Right atrium auricular region (tissue), 2 donors: ENCODE results near the gene BICRA. TPM values are rescaled to one million over a fixed set of nuclear protein-coding genes. Genes with fewer than 3 reads are reported as not detected.

Experiments used
- DNase-seq: peaks from one replicate; pipeline ENCODE4 v3.0.0-alpha.2; 2019; ENCODE audit warnings: low spot score
- H3K27ac ChIP-seq, 2 donors: fragments of 200-600 bp; sonication (generic); 1 replicate in 1 of 2; 2 replicates in 1 of 2; pipeline ENCODE4 v1.5.1; 2016 to 2019
- H3K27me3 ChIP-seq, 2 donors: fragments of 200-600 bp; sonication (generic); one replicate each; pipeline versions ENCODE4 v1.5.1 to v1.6.0; 2017 to 2019
- H3K36me3 ChIP-seq: fragments of 200-600 bp; sonication (generic); one replicate; pipeline ENCODE4 v1.5.1; 2016
- H3K4me1 ChIP-seq, 2 donors: fragments of 200-600 bp; sonication (generic); one replicate each; pipeline versions ENCODE4 v1.5.1 to v1.6.0; 2017 to 2019
- H3K4me3 ChIP-seq, 2 donors: fragments of 200-600 bp; sonication (generic); 1 replicate in 1 of 2; 2 replicates in 1 of 2; pipeline ENCODE4 v1.5.1; 2017 to 2019; ENCODE audit warnings: mild to moderate bottlenecking in 1 of 2, moderate library complexity in 1 of 2
- H3K9me3 ChIP-seq, 2 donors: fragments of 200-600 bp; sonication (generic); one replicate each; pipeline ENCODE4 v1.5.1; 2019
- total RNA-seq, 2 donors: library from RNA; depleted of rRNA; stranded (reverse); fragments of >200 nt; gene quantifications; one replicate each; pipeline ENCODE4 v1.1.0, GENCODE V29; 2016
- TF ChIP-seq, protein P1 (sequence below), 2 donors: fragments of 200-600 bp; sonication (generic); IDR thresholded peaks; one replicate each; pipeline ENCODE4 v1.5.1; 2019; ENCODE audit warnings: antibody characterized with exemption in 2 of 2

The BICRA gene
- total RNA-seq, 2 donors from 2014 or later: 7.0 to 12.6 TPM

DNA sequence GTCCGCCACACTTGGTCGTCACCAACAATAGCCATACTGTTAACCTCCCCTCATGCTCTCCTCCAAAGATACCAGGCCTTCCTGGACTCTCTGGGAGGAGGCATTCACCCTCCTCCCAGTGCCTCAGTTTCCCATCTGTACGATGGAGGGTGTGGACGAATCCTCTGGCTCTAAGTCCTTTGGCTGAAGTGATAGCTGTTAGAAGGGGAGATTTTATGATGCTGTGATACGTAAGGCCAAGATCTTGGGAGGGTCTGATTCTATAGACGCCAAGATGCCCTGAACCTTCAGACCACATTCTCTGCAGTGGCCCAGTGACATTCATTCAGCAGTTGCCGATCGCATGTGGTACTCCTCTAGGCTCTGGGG lies 121.6 kb downstream of the BICRA start:
- peaks cover 37% of the 10 kb centered on the region for H3K36me3 ChIP-seq
- peaks cover 0 to 36% of the 10 kb centered on the region in 2 donors for H3K4me1 ChIP-seq
- no peak overlapping the region for H3K4me3 ChIP-seq

DNA sequence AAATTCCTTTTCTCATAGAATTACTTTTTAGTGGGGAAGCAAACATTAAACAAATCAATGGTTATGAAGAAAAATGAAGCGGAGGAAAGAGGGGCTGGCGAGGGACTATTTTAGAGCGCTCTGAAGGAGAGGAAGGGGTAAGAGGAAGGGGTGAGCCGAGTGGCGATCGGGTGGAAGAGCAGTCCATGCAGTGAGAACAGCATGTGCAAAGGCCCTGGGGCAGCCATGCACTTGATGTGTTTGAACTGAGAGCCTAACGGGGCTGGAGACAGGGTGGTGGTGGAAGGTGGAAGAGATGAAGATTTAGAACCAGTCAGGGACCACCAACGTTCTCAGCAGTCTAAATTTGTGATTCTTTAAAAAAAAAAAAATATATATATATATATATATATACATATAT lies 122.0 kb downstream of the BICRA start:
- TF ChIP-seq, protein P1, sequence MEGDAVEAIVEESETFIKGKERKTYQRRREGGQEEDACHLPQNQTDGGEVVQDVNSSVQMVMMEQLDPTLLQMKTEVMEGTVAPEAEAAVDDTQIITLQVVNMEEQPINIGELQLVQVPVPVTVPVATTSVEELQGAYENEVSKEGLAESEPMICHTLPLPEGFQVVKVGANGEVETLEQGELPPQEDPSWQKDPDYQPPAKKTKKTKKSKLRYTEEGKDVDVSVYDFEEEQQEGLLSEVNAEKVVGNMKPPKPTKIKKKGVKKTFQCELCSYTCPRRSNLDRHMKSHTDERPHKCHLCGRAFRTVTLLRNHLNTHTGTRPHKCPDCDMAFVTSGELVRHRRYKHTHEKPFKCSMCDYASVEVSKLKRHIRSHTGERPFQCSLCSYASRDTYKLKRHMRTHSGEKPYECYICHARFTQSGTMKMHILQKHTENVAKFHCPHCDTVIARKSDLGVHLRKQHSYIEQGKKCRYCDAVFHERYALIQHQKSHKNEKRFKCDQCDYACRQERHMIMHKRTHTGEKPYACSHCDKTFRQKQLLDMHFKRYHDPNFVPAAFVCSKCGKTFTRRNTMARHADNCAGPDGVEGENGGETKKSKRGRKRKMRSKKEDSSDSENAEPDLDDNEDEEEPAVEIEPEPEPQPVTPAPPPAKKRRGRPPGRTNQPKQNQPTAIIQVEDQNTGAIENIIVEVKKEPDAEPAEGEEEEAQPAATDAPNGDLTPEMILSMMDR (IDR thresholded peaks at IDR 0.05): no peak
- Histone ChIP-seq H3K9me3 (no peaks in the 10 kb centered on the region), H3K4me1 (peaks cover 0 to 33% of the 10 kb centered on the region in 2 donors), H3K27me3 (no peaks in the 10 kb centered on the region), H3K36me3 (peaks cover 37% of the 10 kb centered on the region), H3K27ac (no peak overlapping the region), H3K4me3 (no peak overlapping the region)
- DNase-seq: no peak

More for the DNA sequence above, 121.6 kb downstream of the BICRA start:
- H3K27ac ChIP-seq: peak overlapping the region; percentile 74 to 80
- TF ChIP-seq, protein P1 (IDR thresholded peaks at IDR 0.05): no peak
- DNase-seq: no peak
- H3K27me3 ChIP-seq: no peaks in the 10 kb centered on the region
- H3K9me3 ChIP-seq: no peaks in the 10 kb centered on the region

DNA sequence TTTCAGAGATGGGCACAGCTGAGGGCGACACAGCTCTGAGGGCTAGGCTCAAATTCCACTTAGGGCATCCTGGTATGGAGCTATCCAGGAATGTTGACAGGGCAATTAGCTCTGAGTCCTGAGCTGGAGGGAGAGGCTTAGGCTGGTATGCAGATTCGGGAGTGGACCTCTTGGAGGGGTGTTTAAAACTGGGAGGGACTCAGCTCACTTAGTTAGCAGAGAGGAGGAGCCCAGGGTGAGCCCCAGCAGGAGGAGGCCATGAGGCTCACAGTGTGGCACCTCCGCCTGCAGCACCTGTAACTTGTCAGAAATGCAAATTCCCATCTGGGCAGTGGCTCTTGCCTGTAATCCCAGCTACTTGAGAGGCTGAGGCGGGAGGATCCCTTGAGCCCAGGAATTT lies 126.2 kb downstream of the BICRA start:
- no peak overlapping the region for H3K27ac ChIP-seq
- no peak overlapping the region for H3K4me3 ChIP-seq
- no peak for DNase-seq
- TF ChIP-seq, protein P1 (IDR thresholded peaks at IDR 0.05): no peak
- no peaks in the 10 kb centered on the region for H3K9me3 ChIP-seq
- no peaks in the 10 kb centered on the region for H3K27me3 ChIP-seq
- H3K36me3 ChIP-seq: peaks cover 42% of the 10 kb centered on the region
- peaks cover 0 to 4% of the 10 kb centered on the region in 2 donors for H3K4me1 ChIP-seq

DNA sequence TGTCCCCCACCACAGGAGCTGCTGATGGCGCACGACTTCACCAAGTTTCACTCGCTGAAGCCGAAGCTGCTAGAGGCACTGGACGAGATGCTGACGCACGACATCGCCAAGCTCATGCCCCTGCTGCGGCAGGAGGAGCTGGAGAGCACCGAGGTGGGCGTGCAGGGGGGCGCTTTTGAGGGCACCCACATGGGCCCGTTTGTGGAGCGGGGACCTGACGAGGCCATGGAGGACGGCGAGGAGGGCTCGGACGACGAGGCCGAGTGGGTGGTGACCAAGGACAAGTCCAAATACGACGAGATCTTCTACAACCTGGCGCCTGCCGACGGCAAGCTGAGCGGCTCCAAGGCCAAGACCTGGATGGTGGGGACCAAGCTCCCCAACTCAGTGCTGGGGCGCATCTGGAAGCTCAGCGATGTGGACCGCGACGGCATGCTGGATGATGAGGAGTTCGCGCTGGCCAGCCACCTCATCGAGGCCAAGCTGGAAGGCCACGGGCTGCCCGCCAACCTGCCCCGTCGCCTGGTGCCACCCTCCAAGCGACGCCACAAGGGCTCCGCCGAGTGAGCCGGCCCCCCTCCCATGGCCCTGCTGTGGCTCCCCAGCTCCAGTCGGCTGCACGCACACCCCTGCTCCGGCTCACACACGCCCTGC lies 132.1 kb downstream of the BICRA start:
- no peaks in the 10 kb centered on the region for H3K27me3 ChIP-seq
- H3K9me3 ChIP-seq: no peaks in the 10 kb centered on the region
- DNase-seq: no peak
- H3K27ac ChIP-seq: no peak overlapping the region
- TF ChIP-seq, protein P1 (IDR thresholded peaks at IDR 0.05): no peak
- peaks cover 39% of the 10 kb centered on the region for H3K36me3 ChIP-seq
- H3K4me1 ChIP-seq: peaks cover 0 to 35% of the 10 kb centered on the region in 2 donors
- no peak overlapping the region for H3K4me3 ChIP-seq

DNA sequence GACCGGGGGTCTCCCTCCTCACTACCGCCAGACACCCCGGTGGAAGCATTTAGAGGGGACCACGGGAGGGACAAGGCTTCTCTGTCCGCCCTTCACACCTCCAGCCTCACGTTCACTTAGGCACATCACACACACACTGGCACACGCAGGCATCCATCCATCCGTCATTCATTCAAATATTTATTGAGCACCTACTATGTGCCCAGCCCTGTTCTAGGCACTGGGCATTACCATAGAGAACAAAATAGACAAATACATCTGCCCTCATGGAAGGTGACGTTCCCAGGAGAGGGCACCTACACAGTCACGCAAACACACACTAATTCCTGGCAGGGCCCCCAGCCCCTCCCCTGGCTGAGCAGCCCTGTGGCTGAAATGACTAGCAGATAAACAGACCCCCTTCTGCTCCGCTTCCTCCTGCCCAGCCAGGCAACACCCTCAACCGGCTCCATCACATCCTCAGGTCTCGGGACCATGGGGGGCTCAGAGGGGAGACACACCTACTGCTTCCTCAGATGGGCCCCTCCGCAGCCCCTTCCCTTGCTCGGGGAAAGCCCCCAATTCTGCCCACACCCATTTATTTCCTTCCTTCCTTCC lies 132.7 kb downstream of the BICRA start:
- H3K4me1 ChIP-seq: peaks cover 0 to 41% of the 10 kb centered on the region in 2 donors
- no peak overlapping the region for H3K4me3 ChIP-seq
- TF ChIP-seq, protein P1 (IDR thresholded peaks at IDR 0.05): no peak
- no peak for DNase-seq
- H3K27ac ChIP-seq: peak overlapping the region; percentile 94 to 98
- peaks cover 34% of the 10 kb centered on the region for H3K36me3 ChIP-seq
- no peaks in the 10 kb centered on the region for H3K9me3 ChIP-seq
- no peaks in the 10 kb centered on the region for H3K27me3 ChIP-seq
